ENCODE data around the gene TF.
"Not testable (repeated sequence)": the region's sequence is repeated elsewhere in the genome, so short reads cannot be mapped to it uniquely, and the experiment has no call there.

Gene TF

GRCh38 chr3:133776794-133777438 is 30.7 kb downstream of the TF start:
- no peak for DNase-seq
- WGBS (ENCODE audit: insufficient coverage) = 100% methylated on average over 3 of the region's 7 CpGs
- H3K9me3 ChIP-seq (ENCODE audit: control extremely low read depth in 1 of 5, control insufficient read depth in 4 of 5, insufficient read depth in 2 of 5, low read depth in 1 of 5, low read length in 4 of 5) = no peaks in the 10 kb centered on the region
- ChIA-PET CTCF (interaction anchor here (1.0 kb wide), 1 partner anchor 9 kb away, joined by 4 read pairs; no protein-coding TSS in a partner anchor), POLR2A (no interaction called here)
- H3K4me1 ChIP-seq (ENCODE audit: control extremely low read depth in 1 of 4, control insufficient read depth in 4 of 4, insufficient read depth in 4 of 4, low read length in 3 of 4) = no peaks in the 10 kb centered on the region
- H3K36me3 ChIP-seq (ENCODE audit: control insufficient read depth in 4 of 4, insufficient read depth in 4 of 4, low read length in 3 of 4) = no peaks in the 10 kb centered on the region
- H3K27ac ChIP-seq (ENCODE audit: insufficient read depth in 1 of 2, low read depth in 1 of 2, low read length in 2 of 2, poor library complexity in 1 of 2, severe bottlenecking in 2 of 2) = no peak overlapping the region
- H3K4me3 ChIP-seq (ENCODE audit: control insufficient read depth in 1 of 7, extremely low read depth in 1 of 7, insufficient read depth in 4 of 7, low read depth in 2 of 7, low read length in 6 of 7) = no peak overlapping the region
- peaks cover 0 to 2% (median 0%) of the 10 kb centered on the region in 5 experiments for H3K27me3 ChIP-seq (replicated peaks in 2 of 5; ENCODE audit: control insufficient read depth in 4 of 5, insufficient read depth in 5 of 5, low read length in 4 of 5)

GRCh38 chr3:133777807-133778568 is 31.8 kb downstream of the TF start:
- H3K27me3 ChIP-seq (replicated peaks in 2 of 5; ENCODE audit: control insufficient read depth in 4 of 5, insufficient read depth in 5 of 5, low read length in 4 of 5) = peaks cover 0 to 5% (median 0%) of the 10 kb centered on the region in 5 experiments
- no peaks in the 10 kb centered on the region for H3K4me1 ChIP-seq (ENCODE audit: control extremely low read depth in 1 of 4, control insufficient read depth in 4 of 4, insufficient read depth in 4 of 4, low read length in 3 of 4)
- no peak overlapping the region for H3K27ac ChIP-seq (ENCODE audit: insufficient read depth in 1 of 2, low read depth in 1 of 2, low read length in 2 of 2, poor library complexity in 1 of 2, severe bottlenecking in 2 of 2)
- no peaks in the 10 kb centered on the region for H3K9me3 ChIP-seq (ENCODE audit: control extremely low read depth in 1 of 5, control insufficient read depth in 4 of 5, insufficient read depth in 2 of 5, low read depth in 1 of 5, low read length in 4 of 5)
- ChIA-PET CTCF (interaction anchor here (1.3 kb wide), 1 partner anchor 16 kb away, joined by 3 read pairs; no protein-coding TSS in a partner anchor), POLR2A (no interaction called here)
- H3K36me3 ChIP-seq (ENCODE audit: control insufficient read depth in 4 of 4, insufficient read depth in 4 of 4, low read length in 3 of 4) = no peaks in the 10 kb centered on the region
- no peak for DNase-seq
- H3K4me3 ChIP-seq (ENCODE audit: control insufficient read depth in 1 of 7, extremely low read depth in 1 of 7, insufficient read depth in 4 of 7, low read depth in 2 of 7, low read length in 6 of 7) = no peak overlapping the region
- 94% methylated on average over 7 of the region's 8 CpGs for WGBS (ENCODE audit: insufficient coverage)

GRCh38 chr3:133779626-133780203 is 33.5 kb downstream of the TF start:
- Histone ChIP-seq H3K27ac (ENCODE audit: insufficient read depth in 1 of 2, low read depth in 1 of 2, low read length in 2 of 2, poor library complexity in 1 of 2, severe bottlenecking in 2 of 2) (no peak overlapping the region), H3K4me3 (ENCODE audit: control insufficient read depth in 1 of 7, extremely low read depth in 1 of 7, insufficient read depth in 4 of 7, low read depth in 2 of 7, low read length in 6 of 7) (no peak overlapping the region), H3K27me3 (replicated peaks in 2 of 5; ENCODE audit: control insufficient read depth in 4 of 5, insufficient read depth in 5 of 5, low read length in 4 of 5) (peaks cover 0 to 9% (median 3%) of the 10 kb centered on the region in 5 experiments), H3K36me3 (ENCODE audit: control insufficient read depth in 4 of 4, insufficient read depth in 4 of 4, low read length in 3 of 4) (no peaks in the 10 kb centered on the region), H3K9me3 (ENCODE audit: control extremely low read depth in 1 of 5, control insufficient read depth in 4 of 5, insufficient read depth in 2 of 5, low read depth in 1 of 5, low read length in 4 of 5) (peaks cover 0 to 5% (median 0%) of the 10 kb centered on the region in 5 experiments), H3K4me1 (ENCODE audit: control extremely low read depth in 1 of 4, control insufficient read depth in 4 of 4, insufficient read depth in 4 of 4, low read length in 3 of 4) (no peaks in the 10 kb centered on the region)
- no peak for DNase-seq
- WGBS (ENCODE audit: insufficient coverage) = 96% methylated on average over 4 of the region's 4 CpGs
- ChIA-PET POLR2A (no interaction called here), CTCF (interaction anchor here (1.3 kb wide), 1 partner anchor 14 kb away, joined by 3 read pairs; no protein-coding TSS in a partner anchor)

GRCh38 chr3:133780756-133781155 is 34.6 kb downstream of the TF start:
- H3K4me1 ChIP-seq (ENCODE audit: control extremely low read depth in 1 of 4, control insufficient read depth in 4 of 4, insufficient read depth in 4 of 4, low read length in 3 of 4); H3K9me3 ChIP-seq (ENCODE audit: control extremely low read depth in 1 of 5, control insufficient read depth in 4 of 5, insufficient read depth in 2 of 5, low read depth in 1 of 5, low read length in 4 of 5); DNase-seq; H3K27ac ChIP-seq (ENCODE audit: insufficient read depth in 1 of 2, low read depth in 1 of 2, low read length in 2 of 2, poor library complexity in 1 of 2, severe bottlenecking in 2 of 2); H3K27me3 ChIP-seq (replicated peaks in 2 of 5; ENCODE audit: control insufficient read depth in 4 of 5, insufficient read depth in 5 of 5, low read length in 4 of 5); H3K36me3 ChIP-seq (ENCODE audit: control insufficient read depth in 4 of 4, insufficient read depth in 4 of 4, low read length in 3 of 4); H3K4me3 ChIP-seq (ENCODE audit: control insufficient read depth in 1 of 7, extremely low read depth in 1 of 7, insufficient read depth in 4 of 7, low read depth in 2 of 7, low read length in 6 of 7); CTCF ChIA-PET; POLR2A ChIA-PET: not testable (repeated sequence)
- WGBS (ENCODE audit: insufficient coverage) = 100% methylated on average over 1 of the region's 6 CpGs

GRCh38 chr3:133781570-133781969 is 35.4 kb downstream of the TF start:
- H3K27ac ChIP-seq (ENCODE audit: insufficient read depth in 1 of 2, low read depth in 1 of 2, low read length in 2 of 2, poor library complexity in 1 of 2, severe bottlenecking in 2 of 2) = no peak overlapping the region
- H3K36me3 ChIP-seq (ENCODE audit: control insufficient read depth in 4 of 4, insufficient read depth in 4 of 4, low read length in 3 of 4) = no peaks in the 10 kb centered on the region
- no peaks in the 10 kb centered on the region for H3K4me1 ChIP-seq (ENCODE audit: control extremely low read depth in 1 of 4, control insufficient read depth in 4 of 4, insufficient read depth in 4 of 4, low read length in 3 of 4)
- no peak for DNase-seq
- H3K9me3 ChIP-seq (ENCODE audit: control extremely low read depth in 1 of 5, control insufficient read depth in 4 of 5, insufficient read depth in 2 of 5, low read depth in 1 of 5, low read length in 4 of 5) = peaks cover 0 to 5% (median 0%) of the 10 kb centered on the region in 5 experiments
- CTCF ChIA-PET = no interaction called here
- POLR2A ChIA-PET = no interaction called here
- peaks cover 0 to 9% (median 3%) of the 10 kb centered on the region in 5 experiments for H3K27me3 ChIP-seq (replicated peaks in 2 of 5; ENCODE audit: control insufficient read depth in 4 of 5, insufficient read depth in 5 of 5, low read length in 4 of 5)
- H3K4me3 ChIP-seq (ENCODE audit: control insufficient read depth in 1 of 7, extremely low read depth in 1 of 7, insufficient read depth in 4 of 7, low read depth in 2 of 7, low read length in 6 of 7) = no peak overlapping the region

GRCh38 chr3:133782454-133782853 is 36.3 kb downstream of the TF start:
- no peaks in the 10 kb centered on the region for H3K4me1 ChIP-seq (ENCODE audit: control extremely low read depth in 1 of 4, control insufficient read depth in 4 of 4, insufficient read depth in 4 of 4, low read length in 3 of 4)
- H3K27me3 ChIP-seq (replicated peaks in 2 of 5; ENCODE audit: control insufficient read depth in 4 of 5, insufficient read depth in 5 of 5, low read length in 4 of 5) = peaks cover 0 to 9% (median 3%) of the 10 kb centered on the region in 5 experiments
- no peak overlapping the region for H3K4me3 ChIP-seq (ENCODE audit: control insufficient read depth in 1 of 7, extremely low read depth in 1 of 7, insufficient read depth in 4 of 7, low read depth in 2 of 7, low read length in 6 of 7)
- H3K27ac ChIP-seq (ENCODE audit: insufficient read depth in 1 of 2, low read depth in 1 of 2, low read length in 2 of 2, poor library complexity in 1 of 2, severe bottlenecking in 2 of 2) = no peak overlapping the region
- H3K36me3 ChIP-seq (ENCODE audit: control insufficient read depth in 4 of 4, insufficient read depth in 4 of 4, low read length in 3 of 4) = no peaks in the 10 kb centered on the region
- DNase-seq = no peak
- peaks cover 0 to 5% (median 0%) of the 10 kb centered on the region in 5 experiments for H3K9me3 ChIP-seq (ENCODE audit: control extremely low read depth in 1 of 5, control insufficient read depth in 4 of 5, insufficient read depth in 2 of 5, low read depth in 1 of 5, low read length in 4 of 5)
- ChIA-PET POLR2A (no interaction called here), CTCF (no interaction called here)
- 100% methylated on average over 1 of the region's 2 CpGs for WGBS (ENCODE audit: insufficient coverage)

GRCh38 chr3:133783762-133784161 is 37.6 kb downstream of the TF start:
- no peaks in the 10 kb centered on the region for H3K4me1 ChIP-seq (ENCODE audit: control extremely low read depth in 1 of 4, control insufficient read depth in 4 of 4, insufficient read depth in 4 of 4, low read length in 3 of 4)
- peaks cover 0 to 5% (median 0%) of the 10 kb centered on the region in 5 experiments for H3K9me3 ChIP-seq (ENCODE audit: control extremely low read depth in 1 of 5, control insufficient read depth in 4 of 5, insufficient read depth in 2 of 5, low read depth in 1 of 5, low read length in 4 of 5)
- peaks cover 0 to 9% (median 3%) of the 10 kb centered on the region in 5 experiments for H3K27me3 ChIP-seq (replicated peaks in 2 of 5; ENCODE audit: control insufficient read depth in 4 of 5, insufficient read depth in 5 of 5, low read length in 4 of 5)
- H3K27ac ChIP-seq (ENCODE audit: insufficient read depth in 1 of 2, low read depth in 1 of 2, low read length in 2 of 2, poor library complexity in 1 of 2, severe bottlenecking in 2 of 2) = no peak overlapping the region
- no peak for DNase-seq
- POLR2A ChIA-PET = no interaction called here
- 78% methylated on average over 27 of the region's 32 CpGs for whole genome bisulfite sequencing (ENCODE audit: insufficient coverage)
- no peaks in the 10 kb centered on the region for H3K36me3 ChIP-seq (ENCODE audit: control insufficient read depth in 4 of 4, insufficient read depth in 4 of 4, low read length in 3 of 4)
- CTCF ChIA-PET = no interaction called here
- H3K4me3 ChIP-seq (ENCODE audit: control insufficient read depth in 1 of 7, extremely low read depth in 1 of 7, insufficient read depth in 4 of 7, low read depth in 2 of 7, low read length in 6 of 7) = no peak overlapping the region

All from common myeloid progenitor, CD34-positive (primary cell).